BE2C (cell line): ENCODE measurements around the gene TMEM143.
A peak's percentile ranks its signal among the peaks of the same experiment; 100 is the strongest.

Experiments
- DNase-seq: peaks from one replicate; pipeline ENCODE4 v3.0.0-alpha.2; 2020
- H3K27me3 ChIP-seq: fragments of 250-450 bp; sonication (Bioruptor Pico); 2 replicates; pipeline ENCODE4 v1.5.1; 2020; ENCODE audit warnings: mild to moderate bottlenecking
- H3K36me3 ChIP-seq: fragments of 250-450 bp; sonication (Bioruptor Pico); 2 replicates; pipeline ENCODE4 v1.5.1; 2020; ENCODE audit warnings: mild to moderate bottlenecking
- H3K4me1 ChIP-seq: fragments of 250-450 bp; sonication (Bioruptor Pico); 2 replicates; pipeline ENCODE4 v1.5.1; 2020
- H3K4me3 ChIP-seq: 2 replicates; pipeline ENCODE4 v1.5.1; 2011; ENCODE audit warnings: low read depth, low read length
- H3K9me3 ChIP-seq: fragments of 250-450 bp; sonication (Bioruptor Pico); 2 replicates; pipeline ENCODE4 v1.5.1; 2020
- TF ChIP-seq, protein P1 (sequence below): IDR thresholded peaks from 2 replicates; pipeline ENCODE4 v1.5.1; 2012; ENCODE audit warnings: mild to moderate bottlenecking, low read depth, low read length

The TMEM143 gene

GRCh38 chr19:48338802-48339503, 24.8 kb downstream of the TMEM143 start:
- no peaks in the 10 kb centered on the region for H3K4me1 ChIP-seq
- H3K36me3 ChIP-seq: no peaks in the 10 kb centered on the region
- H3K4me3 ChIP-seq: no peak overlapping the region
- no peaks in the 10 kb centered on the region for H3K9me3 ChIP-seq
- TF ChIP-seq, protein P1, sequence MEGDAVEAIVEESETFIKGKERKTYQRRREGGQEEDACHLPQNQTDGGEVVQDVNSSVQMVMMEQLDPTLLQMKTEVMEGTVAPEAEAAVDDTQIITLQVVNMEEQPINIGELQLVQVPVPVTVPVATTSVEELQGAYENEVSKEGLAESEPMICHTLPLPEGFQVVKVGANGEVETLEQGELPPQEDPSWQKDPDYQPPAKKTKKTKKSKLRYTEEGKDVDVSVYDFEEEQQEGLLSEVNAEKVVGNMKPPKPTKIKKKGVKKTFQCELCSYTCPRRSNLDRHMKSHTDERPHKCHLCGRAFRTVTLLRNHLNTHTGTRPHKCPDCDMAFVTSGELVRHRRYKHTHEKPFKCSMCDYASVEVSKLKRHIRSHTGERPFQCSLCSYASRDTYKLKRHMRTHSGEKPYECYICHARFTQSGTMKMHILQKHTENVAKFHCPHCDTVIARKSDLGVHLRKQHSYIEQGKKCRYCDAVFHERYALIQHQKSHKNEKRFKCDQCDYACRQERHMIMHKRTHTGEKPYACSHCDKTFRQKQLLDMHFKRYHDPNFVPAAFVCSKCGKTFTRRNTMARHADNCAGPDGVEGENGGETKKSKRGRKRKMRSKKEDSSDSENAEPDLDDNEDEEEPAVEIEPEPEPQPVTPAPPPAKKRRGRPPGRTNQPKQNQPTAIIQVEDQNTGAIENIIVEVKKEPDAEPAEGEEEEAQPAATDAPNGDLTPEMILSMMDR: 0 out of 2 replicates have a peak, but pooled peaks have one; percentile 7
- no peaks in the 10 kb centered on the region for H3K27me3 ChIP-seq
- no peak for DNase-seq

- no peak overlapping the region for H3K4me3 ChIP-seq
- TF ChIP-seq, protein P1: no peak
- peaks cover 3% of the 10 kb centered on the region; the same call in 1 of the 2 replicates for H3K4me1 ChIP-seq
- DNase-seq: no peak
- no peaks in the 10 kb centered on the region for H3K36me3 ChIP-seq
- H3K27me3 ChIP-seq: no peaks in the 10 kb centered on the region
- no peaks in the 10 kb centered on the region for H3K9me3 ChIP-seq
Observed at GRCh38 chr19:48338253-48338755, 25.4 kb downstream of the TMEM143 start.

DNA sequence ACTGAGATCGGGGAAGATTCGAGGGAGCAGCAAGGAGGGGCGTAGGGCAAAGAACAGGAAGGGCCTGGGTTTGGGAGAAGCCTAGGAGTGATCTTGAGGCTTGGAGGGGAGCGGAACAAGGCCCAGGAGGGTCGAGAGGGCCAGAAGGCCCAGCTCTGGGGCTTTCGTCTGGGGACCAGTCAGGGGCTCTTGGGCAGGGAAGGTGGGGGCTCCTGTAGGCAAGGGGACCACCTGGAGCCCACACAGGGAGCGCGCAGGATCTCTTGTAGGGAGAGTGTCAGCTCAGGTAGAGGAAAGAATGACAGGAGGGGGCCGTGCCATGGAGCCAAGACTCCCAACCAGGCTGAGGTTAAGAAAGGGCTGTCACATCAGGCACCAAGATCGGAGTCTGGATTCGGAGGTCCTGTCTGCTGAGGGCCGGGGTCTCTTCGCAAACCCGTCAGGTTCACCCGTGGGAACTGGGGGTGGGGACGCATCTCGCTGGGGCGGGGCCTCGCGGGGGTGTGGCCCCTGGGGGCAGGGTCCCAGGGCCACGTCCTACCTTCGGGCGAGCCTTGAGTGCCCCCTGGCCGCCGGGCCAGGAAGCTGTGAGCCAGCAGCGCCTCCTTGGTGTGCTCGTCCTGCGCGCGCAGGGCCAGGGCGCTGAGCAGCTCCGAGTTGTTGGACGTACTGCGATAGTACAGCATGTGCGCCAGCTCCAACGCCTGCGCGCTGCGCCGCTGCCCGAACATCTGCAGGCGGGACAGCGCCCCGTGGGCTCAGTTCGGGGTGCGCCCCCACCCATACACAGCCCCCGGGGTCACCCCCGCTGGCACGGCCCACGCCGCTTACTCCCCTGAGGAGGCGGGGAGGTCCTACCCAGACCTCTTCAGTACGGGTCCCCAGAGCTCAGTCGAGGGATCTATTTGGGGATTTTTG, 30.0 kb downstream of the TMEM143 start:
- H3K27me3 ChIP-seq: no peaks in the 10 kb centered on the region
- TF ChIP-seq, protein P1: peak; percentile 68
- no peaks in the 10 kb centered on the region for H3K36me3 ChIP-seq
- H3K9me3 ChIP-seq: no peaks in the 10 kb centered on the region
- peak; percentile 96 for DNase-seq
- peaks cover 14% of the 10 kb centered on the region; the same call in 1 of the 2 replicates for H3K4me1 ChIP-seq
- peak overlapping the region; percentile 65 for H3K4me3 ChIP-seq

DNA sequence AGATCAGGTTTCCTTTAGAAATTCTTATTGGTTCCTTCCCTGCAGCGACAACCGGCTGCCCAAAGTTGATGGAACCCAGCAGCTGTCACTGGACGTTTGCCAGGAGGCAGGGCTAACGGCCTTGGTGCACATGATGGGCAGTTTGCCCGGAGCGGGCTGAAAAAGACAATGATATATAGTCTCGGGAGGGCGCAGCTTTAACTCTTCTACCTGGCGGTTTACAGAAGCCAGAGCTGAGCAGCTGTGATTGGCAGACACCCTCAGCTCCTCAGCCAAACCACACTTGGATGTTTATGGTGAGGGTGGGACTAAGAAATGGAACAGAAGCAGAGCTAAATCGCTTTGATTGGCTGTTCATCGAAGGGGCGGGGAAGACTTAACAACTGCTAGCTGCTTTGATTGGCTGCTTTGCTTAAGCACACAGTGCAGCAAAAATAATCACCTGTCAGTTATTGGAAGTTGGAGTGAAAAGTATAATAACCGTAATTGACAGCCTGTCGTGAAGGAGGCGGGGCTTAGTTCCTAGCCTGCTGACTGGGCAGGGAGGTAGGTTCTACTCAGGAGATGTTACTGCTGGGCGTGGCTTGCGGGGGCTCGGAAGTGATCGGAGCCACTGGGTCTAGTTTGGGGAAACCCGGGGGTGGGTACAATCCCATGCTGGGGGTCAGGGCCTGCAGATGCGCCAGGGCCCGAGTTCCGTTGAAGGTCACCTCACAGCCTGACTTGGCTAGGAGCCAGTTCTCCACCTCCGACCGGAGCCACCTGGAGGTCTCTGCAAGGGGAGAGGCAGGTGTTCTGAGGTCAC, 30.9 kb downstream of the TMEM143 start:
- TF ChIP-seq, protein P1: no peak
- Histone ChIP-seq H3K27me3 (no peaks in the 10 kb centered on the region), H3K4me3 (peak overlapping the region; percentile 65), H3K9me3 (no peaks in the 10 kb centered on the region), H3K4me1 (peaks cover 14% of the 10 kb centered on the region; the same call in 1 of the 2 replicates), H3K36me3 (no peaks in the 10 kb centered on the region)
- peak; percentile 98 for DNase-seq

DNA sequence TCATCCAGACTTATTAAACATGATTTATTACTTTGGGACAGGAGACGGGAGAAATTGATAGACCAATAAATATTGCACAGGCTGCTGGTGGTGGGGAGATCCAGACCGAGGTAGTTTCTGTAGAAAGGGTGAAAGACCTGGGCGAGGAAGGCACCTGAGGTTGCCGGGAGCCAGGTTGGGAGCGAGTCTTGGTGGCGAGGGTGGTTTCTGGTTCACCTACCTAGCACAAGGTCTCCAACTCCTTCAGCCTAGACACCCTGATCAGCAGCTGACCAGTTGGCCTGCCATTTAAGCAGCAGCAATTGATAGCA, 31.4 kb downstream of the TMEM143 start:
- H3K27me3 ChIP-seq: no peaks in the 10 kb centered on the region
- DNase-seq: no peak
- H3K36me3 ChIP-seq: no peaks in the 10 kb centered on the region
- H3K9me3 ChIP-seq: no peaks in the 10 kb centered on the region
- H3K4me1 ChIP-seq: peaks cover 14% of the 10 kb centered on the region; the same call in 1 of the 2 replicates
- TF ChIP-seq, protein P1: no peak
- H3K4me3 ChIP-seq: peak overlapping the region; percentile 50
